ENCODE results near the gene DRC7.
"Not testable (repeated sequence)": the region's sequence is repeated elsewhere in the genome, so short reads cannot be mapped to it uniquely, and the experiment has no call there.

DRC7 gene

GRCh38 chr16:57739756-57740422 lies 45.3 kb downstream of the DRC7 start:
- no peak for DNase-seq

GRCh38 chr16:57740423-57741071 lies 45.9 kb downstream of the DRC7 start:
- no peak for DNase-seq

- DNase-seq, result no peak
These were observed 47.1 kb downstream of the DRC7 start for GRCh38 chr16:57741660-57742191.

GRCh38 chr16:57742543-57742942 lies 47.9 kb downstream of the DRC7 start:
- no peak for DNase-seq

- DNase-seq, result no peak
These were observed 48.9 kb downstream of the DRC7 start for GRCh38 chr16:57743458-57743857.

GRCh38 chr16:57743886-57744641 lies 49.5 kb downstream of the DRC7 start:
- DNase-seq, result no peak

- DNase-seq, result no peak
These were observed 50.0 kb downstream of the DRC7 start for GRCh38 chr16:57744642-57744903.

- no peak for DNase-seq
These were observed 51.2 kb downstream of the DRC7 start for GRCh38 chr16:57745768-57746167.

- DNase-seq, result not testable (repeated sequence)
These were observed 51.7 kb downstream of the DRC7 start for GRCh38 chr16:57746316-57746715.

GRCh38 chr16:57747091-57747490 lies 52.5 kb downstream of the DRC7 start:
- no peak for DNase-seq

GRCh38 chr16:57747496-57747895 lies 52.9 kb downstream of the DRC7 start:
- DNase-seq, result no peak

GRCh38 chr16:57747996-57748395 lies 53.4 kb downstream of the DRC7 start:
- no peak for DNase-seq

- no peak for DNase-seq
These were observed 54.0 kb downstream of the DRC7 start for GRCh38 chr16:57748596-57748995.

GRCh38 chr16:57749101-57749692 lies 54.6 kb downstream of the DRC7 start:
- DNase-seq, result no peak

GRCh38 chr16:57749856-57750452 lies 55.3 kb downstream of the DRC7 start:
- no peak for DNase-seq

GRCh38 chr16:57750796-57751538 lies 56.4 kb downstream of the DRC7 start:
- no peak for DNase-seq

GRCh38 chr16:57751539-57752202 lies 57.1 kb downstream of the DRC7 start:
- no peak for DNase-seq

GRCh38 chr16:57752203-57752580 lies 57.6 kb downstream of the DRC7 start:
- DNase-seq, result no peak

GRCh38 chr16:57752581-57753447 lies 58.2 kb downstream of the DRC7 start:
- DNase-seq, result no peak

- no peak for DNase-seq
These were observed 59.1 kb downstream of the DRC7 start for GRCh38 chr16:57753448-57754353.
